Adrenal gland (tissue), 5 donors: ENCODE data around the gene REM2.

Source experiments
- POLR2A ChIP-seq, 2 donors: fragments of 450-650 bp; IDR thresholded peaks; one replicate each; pipeline ENCODE4 v1.6.1; 2017; ENCODE audit warnings: antibody characterized with exemption in 2 of 2, mild to moderate bottlenecking in 2 of 2, moderate library complexity in 1 of 2
- TF ChIP-seq, protein P1 (sequence below), 6 experiments: fragments of 450-650 bp in 4 of 6; fragments of 200-600 bp in 2 of 6; sonication (generic) in 1 of 6; IDR thresholded peaks; 1 replicate in 5 of 6; 2 replicates in 1 of 6; pipeline versions ENCODE4 v1.5.1 to v1.8.0; 2016 to 2021; ENCODE audit warnings: antibody characterized with exemption in 6 of 6, mild to moderate bottlenecking in 2 of 6, moderate library complexity in 1 of 6
- donor health status: DM: no; HTN: no; CAD: no.

DNA sequence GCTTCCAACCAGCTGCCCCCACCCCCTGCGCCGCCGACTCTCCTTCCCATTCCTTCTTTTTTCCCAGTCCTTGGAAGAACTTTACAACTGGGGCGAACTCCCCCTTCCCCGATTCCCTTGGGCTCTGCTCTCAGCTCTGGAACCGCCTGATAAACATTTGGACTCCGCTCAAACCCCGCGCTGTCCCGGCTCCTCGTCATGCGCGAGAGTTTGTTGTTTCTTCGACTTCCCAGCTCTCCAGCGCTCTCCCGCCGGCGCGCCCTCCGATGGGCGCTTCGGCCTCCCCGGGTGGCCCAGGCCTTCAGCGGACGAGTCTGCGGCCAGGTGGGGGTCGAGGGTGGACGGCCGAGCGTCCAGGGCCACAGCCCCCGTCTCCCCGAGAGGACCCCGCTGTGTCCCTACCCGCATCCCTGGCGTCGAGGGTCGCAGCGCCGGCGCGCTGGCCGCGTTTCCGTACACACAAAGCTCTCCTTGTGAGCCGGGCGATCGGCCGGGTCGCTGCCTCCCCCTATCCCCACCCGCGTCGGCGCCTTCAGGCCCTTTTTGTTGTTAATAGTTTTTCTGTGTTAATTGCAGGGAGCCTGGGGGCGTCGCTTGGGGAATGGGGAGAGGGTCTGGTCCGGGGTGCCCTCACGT, 45.8 kb upstream of the REM2 start:
- TF ChIP-seq, protein P1, sequence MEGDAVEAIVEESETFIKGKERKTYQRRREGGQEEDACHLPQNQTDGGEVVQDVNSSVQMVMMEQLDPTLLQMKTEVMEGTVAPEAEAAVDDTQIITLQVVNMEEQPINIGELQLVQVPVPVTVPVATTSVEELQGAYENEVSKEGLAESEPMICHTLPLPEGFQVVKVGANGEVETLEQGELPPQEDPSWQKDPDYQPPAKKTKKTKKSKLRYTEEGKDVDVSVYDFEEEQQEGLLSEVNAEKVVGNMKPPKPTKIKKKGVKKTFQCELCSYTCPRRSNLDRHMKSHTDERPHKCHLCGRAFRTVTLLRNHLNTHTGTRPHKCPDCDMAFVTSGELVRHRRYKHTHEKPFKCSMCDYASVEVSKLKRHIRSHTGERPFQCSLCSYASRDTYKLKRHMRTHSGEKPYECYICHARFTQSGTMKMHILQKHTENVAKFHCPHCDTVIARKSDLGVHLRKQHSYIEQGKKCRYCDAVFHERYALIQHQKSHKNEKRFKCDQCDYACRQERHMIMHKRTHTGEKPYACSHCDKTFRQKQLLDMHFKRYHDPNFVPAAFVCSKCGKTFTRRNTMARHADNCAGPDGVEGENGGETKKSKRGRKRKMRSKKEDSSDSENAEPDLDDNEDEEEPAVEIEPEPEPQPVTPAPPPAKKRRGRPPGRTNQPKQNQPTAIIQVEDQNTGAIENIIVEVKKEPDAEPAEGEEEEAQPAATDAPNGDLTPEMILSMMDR (IDR thresholded peaks at IDR 0.05) = no peak
- peak in 1 of 2 donors; percentile 58 for TF ChIP-seq POLR2A (IDR thresholded peaks at IDR 0.05)
